AG08395 (cell line): Measurements from ENCODE around the gene IGSF3.

Experiments
- DNase-seq: peaks from one replicate; pipeline ENCODE4 v3.0.0; 2012; ENCODE audit warnings: mixed read lengths, low spot score

The IGSF3 gene

GRCh38 chr1:116557323-116557878 is 110.1 kb downstream of the IGSF3 start:
- DNase-seq, result no peak

- DNase-seq, result peak; percentile 56
These were observed 111.1 kb downstream of the IGSF3 start for GRCh38 chr1:116556289-116557006.

- DNase-seq, result no peak
These were observed 112.6 kb downstream of the IGSF3 start for GRCh38 chr1:116554924-116555323.

- DNase-seq, result no peak
These were observed 114.0 kb downstream of the IGSF3 start for GRCh38 chr1:116553386-116554115.

- DNase-seq, result no peak
These were observed 121.1 kb downstream of the IGSF3 start for GRCh38 chr1:116546354-116546977.

GRCh38 chr1:116545359-116545705 is 122.2 kb downstream of the IGSF3 start:
- no peak for DNase-seq

GRCh38 chr1:116544588-116545358 is 122.8 kb downstream of the IGSF3 start:
- no peak for DNase-seq

GRCh38 chr1:116540088-116540487 is 127.4 kb downstream of the IGSF3 start:
- no peak for DNase-seq

GRCh38 chr1:116538544-116538943 is 129.0 kb downstream of the IGSF3 start:
- DNase-seq, result peak; percentile 53

- DNase-seq, result no peak
These were observed 129.6 kb downstream of the IGSF3 start for GRCh38 chr1:116537898-116538297.

GRCh38 chr1:116537040-116537831 is 130.3 kb downstream of the IGSF3 start:
- DNase-seq, result peak; percentile 27

- DNase-seq, result no peak
These were observed 133.4 kb downstream of the IGSF3 start for GRCh38 chr1:116534014-116534739.

- no peak for DNase-seq
These were observed 134.1 kb downstream of the IGSF3 start for GRCh38 chr1:116533429-116533820.

- DNase-seq, result no peak
These were observed 134.7 kb downstream of the IGSF3 start for GRCh38 chr1:116532671-116533428.

- DNase-seq, result no peak
These were observed 135.6 kb downstream of the IGSF3 start for GRCh38 chr1:116531917-116532316.

GRCh38 chr1:116529681-116530080 is 137.9 kb downstream of the IGSF3 start:
- DNase-seq, result no peak

- peak; percentile 66 for DNase-seq
These were observed 138.3 kb downstream of the IGSF3 start for GRCh38 chr1:116529199-116529631.

GRCh38 chr1:116528329-116529083 is 139.0 kb downstream of the IGSF3 start:
- no peak for DNase-seq

GRCh38 chr1:116525440-116525839 is 142.1 kb downstream of the IGSF3 start:
- DNase-seq, result no peak
